Epidermal melanocyte (primary cell): Measurements from ENCODE around the gene METTL2A.
"Not testable (repeated sequence)": the region's sequence is repeated elsewhere in the genome, so short reads cannot be mapped to it uniquely, and the experiment has no call there.

Source experiments
- DNase-seq: peaks from one replicate; pipeline ENCODE4 v3.0.0; 2011; ENCODE audit warnings: low spot score; ENCODE audit not compliant: insufficient read length

The METTL2A gene

GRCh38 chr17:62471380-62471880 is 47.7 kb downstream of the METTL2A start:
- not testable (repeated sequence) for DNase-seq

GRCh38 chr17:62473030-62473982 is 49.6 kb downstream of the METTL2A start:
- not testable (repeated sequence) for DNase-seq

GRCh38 chr17:62477111-62477510 is 53.4 kb downstream of the METTL2A start:
- not testable (repeated sequence) for DNase-seq

- DNase-seq, result not testable (repeated sequence)
These were observed 54.2 kb downstream of the METTL2A start for GRCh38 chr17:62477718-62478408.

GRCh38 chr17:62478424-62478879 is 54.8 kb downstream of the METTL2A start, which contains the start of gene TLK2:
Gene TLK2 (plus strand): TSS chr17:62478825. CDS start chr17:62481126, 2,301 bp downstream.
- peak; percentile 88 for DNase-seq

GRCh38 chr17:62478880-62479638 is 55.4 kb downstream of the METTL2A start:
- DNase-seq, result not testable (repeated sequence)

GRCh38 chr17:62479639-62480258 is 56.1 kb downstream of the METTL2A start:
- not testable (repeated sequence) for DNase-seq

- DNase-seq, result not testable (repeated sequence)
These were observed 58.9 kb downstream of the METTL2A start for GRCh38 chr17:62482553-62482952.

- DNase-seq, result not testable (repeated sequence)
These were observed 67.3 kb downstream of the METTL2A start for GRCh38 chr17:62490990-62491389.

- not testable (repeated sequence) for DNase-seq
These were observed 69.5 kb downstream of the METTL2A start for GRCh38 chr17:62493049-62493655.

- DNase-seq, result not testable (repeated sequence)
These were observed 70.4 kb downstream of the METTL2A start for GRCh38 chr17:62494073-62494472.

GRCh38 chr17:62496344-62496743 is 72.6 kb downstream of the METTL2A start:
- DNase-seq, result not testable (repeated sequence)

GRCh38 chr17:62498796-62499195 is 75.1 kb downstream of the METTL2A start:
- DNase-seq, result not testable (repeated sequence)
